GM18951 (cell line): ENCODE data around the gene RRP15.
"Not testable (repeated sequence)": the region's sequence is repeated elsewhere in the genome, so short reads cannot be mapped to it uniquely, and the experiment has no call there.

Source experiments
- POLR2A ChIP-seq: IDR thresholded peaks from 4 replicates; pipeline ENCODE4 v1.6.1; 2011; ENCODE audit warnings: mild to moderate bottlenecking; ENCODE audit not compliant: insufficient read length, insufficient read depth; ENCODE audit errors: extremely low read depth
- in situ Hi-C: fragments of 300-500 bp; cut with MboI; formaldehyde crosslinking; loops from one replicate; pipeline ENCODE4 v1.12.0; 2022; ENCODE audit warnings: low sequenced_read_pairs, mixed read lengths, inconsistent platforms; ENCODE audit not compliant: unreplicated experiment

The RRP15 gene

DNA sequence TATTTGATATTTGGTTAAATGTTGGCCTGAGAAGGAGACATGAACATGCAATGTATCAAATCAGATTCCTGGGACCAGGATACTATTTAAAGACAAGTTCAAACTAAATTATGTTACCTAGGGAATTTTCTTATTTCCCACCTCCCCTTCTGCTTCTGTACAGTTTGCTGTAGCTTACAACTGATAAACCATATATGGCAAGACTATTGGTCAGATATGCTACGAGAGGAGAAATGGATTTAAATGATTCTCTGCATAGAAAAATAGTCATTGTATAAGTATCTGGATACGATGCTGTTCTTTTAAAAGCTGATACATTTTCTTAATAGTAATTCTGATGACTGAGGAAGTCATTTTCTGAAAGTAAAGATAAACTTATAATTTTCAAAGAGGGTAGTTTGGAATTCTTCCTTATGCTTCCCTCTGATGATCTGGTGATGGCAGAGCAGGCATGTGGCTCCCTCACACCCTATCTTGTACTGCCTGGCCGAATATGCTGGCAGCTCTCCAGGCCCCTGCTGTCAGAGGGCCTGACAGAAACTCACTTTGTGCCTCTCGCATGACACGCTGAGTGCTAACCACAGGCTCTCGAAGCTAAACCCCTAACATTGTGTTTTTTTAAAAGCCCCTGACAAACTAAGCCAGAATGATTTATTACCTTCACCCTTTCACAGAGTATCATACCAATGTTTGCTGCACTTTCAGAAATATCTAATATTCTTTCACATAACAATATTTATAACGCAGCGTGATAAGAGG, 19.4 kb downstream of the RRP15 start:
- TF ChIP-seq POLR2A = no peak
- in situ Hi-C loops = no loop called here

DNA sequence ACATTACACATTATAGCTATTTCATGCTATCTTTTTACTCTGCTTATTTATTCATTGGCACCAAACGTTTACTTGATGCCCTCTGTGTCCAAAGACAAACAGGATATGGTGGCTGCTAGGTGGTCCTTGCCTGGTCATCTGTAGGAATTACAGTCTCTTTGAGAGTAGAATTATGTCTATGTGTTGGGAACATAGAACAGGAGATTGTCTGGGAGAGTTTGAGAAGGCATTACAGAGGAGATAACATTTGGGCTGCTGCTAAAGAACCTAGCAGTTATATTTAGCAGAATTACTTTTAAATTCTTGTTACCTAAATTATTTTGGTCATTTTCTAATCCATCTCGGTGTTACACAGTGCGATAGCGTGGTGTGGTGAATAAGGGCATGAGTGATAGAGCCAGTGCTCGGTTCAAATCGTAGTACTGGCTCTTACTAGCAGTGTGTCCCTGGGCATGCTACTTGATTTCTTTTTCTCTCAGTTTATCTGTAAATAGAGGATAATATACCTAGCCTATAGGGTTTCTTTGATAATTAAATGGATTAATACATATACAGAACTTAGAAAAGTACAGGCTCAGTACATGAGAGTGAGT, 20.5 kb downstream of the RRP15 start:
- in situ Hi-C loops = no loop called here
- no peak for TF ChIP-seq POLR2A

GRCh38 chr1:218312509-218312908, 27.4 kb downstream of the RRP15 start:
- no peak for TF ChIP-seq POLR2A
- in situ Hi-C loops = no loop called here

DNA sequence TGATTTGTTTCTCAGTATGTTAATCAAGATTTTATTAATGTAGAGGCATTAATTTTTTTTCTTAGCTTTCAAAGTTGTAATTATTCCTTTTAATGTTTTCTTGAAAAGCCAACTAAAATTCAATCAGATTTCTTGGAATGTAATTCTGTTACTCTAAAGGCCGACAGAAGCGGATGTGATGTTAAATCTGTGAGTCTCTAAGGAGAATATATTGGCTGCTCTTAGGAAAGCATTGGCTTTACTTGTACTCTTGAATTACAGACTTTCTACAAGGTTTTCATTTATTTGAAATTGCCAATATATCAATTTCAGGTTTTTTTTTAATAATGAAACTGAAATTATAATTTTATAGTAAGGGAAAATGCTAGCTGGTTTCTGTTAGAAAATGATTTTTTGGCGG, 29.2 kb downstream of the RRP15 start:
- in situ Hi-C loops = no loop called here
- no peak for TF ChIP-seq POLR2A

DNA sequence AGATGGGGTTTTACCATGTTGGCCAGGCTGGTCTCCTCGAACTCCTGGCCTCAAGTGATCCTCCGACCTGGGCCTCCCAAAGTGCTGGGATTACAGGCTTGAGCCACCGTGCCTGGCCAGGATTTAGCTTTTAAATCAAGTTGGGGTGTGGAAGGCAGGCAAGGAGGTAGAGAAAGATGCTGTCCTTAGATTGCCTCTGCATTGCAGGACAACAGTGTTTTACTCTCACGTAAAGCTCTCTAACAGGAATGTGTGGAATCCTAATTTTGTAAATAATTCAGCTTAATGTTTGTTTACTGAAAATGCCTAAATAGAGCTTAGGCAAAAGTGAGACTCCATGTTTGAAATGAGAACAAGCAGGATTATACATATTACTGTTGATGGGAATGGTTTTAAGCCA, 30.5 kb downstream of the RRP15 start:
- TF ChIP-seq POLR2A = no peak
- in situ Hi-C loops = no loop called here

- in situ Hi-C loops = no loop called here
- TF ChIP-seq POLR2A = no peak
Measured at GRCh38 chr1:218317061-218317460, 32.0 kb downstream of the RRP15 start.

DNA sequence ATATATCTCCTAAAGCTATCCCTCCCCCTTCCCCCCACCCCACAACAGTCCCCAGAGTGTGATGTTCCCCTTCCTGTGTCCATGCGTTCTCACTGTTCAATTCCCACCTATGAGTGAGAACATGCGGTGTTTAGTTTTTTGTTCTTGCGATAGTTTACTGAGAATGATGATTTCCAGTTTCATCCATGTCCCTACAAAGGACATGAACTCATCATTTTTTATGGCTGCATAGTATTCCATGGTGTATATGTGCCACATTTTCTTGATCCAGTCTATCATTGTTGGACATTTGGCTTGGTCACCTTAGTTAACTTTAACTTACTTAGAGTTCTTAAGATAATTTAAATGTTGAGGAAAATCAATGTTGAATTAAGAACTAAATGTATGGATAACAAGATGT, 35.1 kb downstream of the RRP15 start:
- in situ Hi-C loops = not testable (repeated sequence)

DNA sequence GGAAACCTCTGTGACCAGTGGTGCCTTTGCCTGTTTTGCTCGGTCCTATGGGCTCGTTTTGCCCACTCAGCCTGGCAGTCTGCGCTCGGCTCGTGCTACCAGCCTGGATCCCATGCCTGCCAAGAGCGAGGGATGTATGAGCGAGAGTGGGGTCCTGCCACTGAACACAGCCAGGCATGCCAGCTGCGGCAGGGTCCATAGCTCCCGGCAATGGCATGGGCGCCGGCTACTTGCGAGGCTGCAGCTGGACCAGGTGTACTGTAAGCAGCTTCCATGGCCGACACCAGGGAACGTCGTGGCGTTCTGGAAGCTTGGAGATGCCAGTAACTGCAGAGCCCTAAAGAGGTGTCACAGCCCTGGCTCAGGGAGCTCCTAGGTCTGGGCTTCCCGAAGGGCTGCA, 37.7 kb downstream of the RRP15 start:
- in situ Hi-C loops = no loop called here
- no peak for TF ChIP-seq POLR2A

DNA sequence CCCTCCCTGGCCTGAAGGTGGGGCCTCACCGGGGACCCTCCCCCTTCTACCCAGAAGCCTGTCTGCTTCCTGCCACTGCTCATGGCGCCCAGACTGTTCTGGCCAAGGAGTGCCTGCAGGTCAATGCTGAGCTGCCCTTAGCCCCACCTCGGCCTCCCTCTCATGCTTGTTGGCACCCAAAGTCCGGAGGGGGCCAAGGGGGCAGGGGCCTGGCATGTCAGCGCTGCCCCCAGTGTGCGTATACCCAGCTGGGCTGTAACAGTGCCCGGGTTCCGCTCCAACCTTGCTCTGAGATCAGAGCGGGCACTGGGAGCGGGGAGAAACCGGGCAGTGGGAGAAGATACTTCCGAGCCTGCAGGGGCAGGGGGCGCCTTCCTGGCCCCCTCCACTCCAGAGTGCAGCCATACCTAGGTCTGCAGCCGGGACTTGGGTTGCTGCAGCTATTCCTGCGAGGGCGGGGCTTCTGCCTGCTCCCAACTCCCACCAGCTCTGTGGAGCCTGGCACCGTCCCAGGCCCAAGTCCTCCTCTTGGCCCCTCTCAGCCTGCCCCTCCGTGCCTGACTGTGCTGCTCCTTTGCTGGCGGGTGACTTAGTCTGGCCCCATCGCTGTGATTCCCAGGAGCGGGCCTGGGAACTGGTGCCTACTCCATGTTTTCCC, 38.6 kb downstream of the RRP15 start:
- TF ChIP-seq POLR2A = no peak
- in situ Hi-C loops = no loop called here

- in situ Hi-C loops = no loop called here
- TF ChIP-seq POLR2A = no peak
Measured at GRCh38 chr1:218324226-218324580, 39.1 kb downstream of the RRP15 start.

- in situ Hi-C loops = loop anchor here (25.0 kb wide), 2 partner anchors 1084 to 1484 kb away; no protein-coding TSS in a partner anchor
Measured at GRCh38 chr1:218328769-218329168, 43.7 kb downstream of the RRP15 start.

GRCh38 chr1:218330043-218330623, 45.0 kb downstream of the RRP15 start:
- in situ Hi-C loops = loop anchor here (25.0 kb wide), 2 partner anchors 1082 to 1482 kb away; no protein-coding TSS in a partner anchor
- TF ChIP-seq POLR2A = no peak

More at GRCh38 chr1:218328769-218329168, 43.7 kb downstream of the RRP15 start:
- no peak for TF ChIP-seq POLR2A

- in situ Hi-C loops = loop anchor here (25.0 kb wide), 2 partner anchors 1080 to 1480 kb away; no protein-coding TSS in a partner anchor
- no peak for TF ChIP-seq POLR2A
Measured at GRCh38 chr1:218332416-218332815, 47.3 kb downstream of the RRP15 start.
